Measurements from ENCODE around the gene NFATC2. TPM values are rescaled to one million over a fixed set of nuclear protein-coding genes. Genes with fewer than 3 reads are reported as not detected.
"Not testable (repeated sequence)": the region's sequence is repeated elsewhere in the genome, so short reads cannot be mapped to it uniquely, and the experiment has no call there.

Gene NFATC2
- total RNA-seq, 2 donors from 2014 or later: 29.4 to 41.1 TPM

DNA sequence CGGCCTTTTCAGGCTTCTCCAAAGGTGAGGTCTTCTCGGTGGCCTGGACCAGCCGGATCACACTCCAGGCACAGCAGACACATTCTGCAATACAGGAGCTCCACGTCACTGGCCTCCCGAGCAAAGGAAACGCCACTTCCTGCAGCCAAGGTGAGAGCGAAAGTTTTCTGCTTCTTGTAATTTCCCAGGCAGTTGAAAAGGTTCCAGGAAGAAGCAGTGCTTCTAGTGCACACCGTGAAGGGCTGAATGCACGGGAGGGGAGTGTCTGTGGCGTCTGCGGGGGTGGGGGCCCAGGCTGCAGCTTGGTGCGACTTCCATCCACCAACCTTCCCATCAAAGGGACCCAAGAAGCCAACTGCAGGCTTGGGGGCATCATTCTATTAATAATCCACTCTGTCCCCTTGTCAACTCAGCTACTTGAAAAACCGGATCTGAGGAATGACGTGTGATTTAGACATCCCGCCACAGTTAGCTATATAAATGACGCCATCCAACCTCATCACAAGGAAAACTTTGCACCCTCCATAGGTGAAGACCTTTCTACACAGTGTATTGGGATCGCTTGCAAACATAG is 61.1 kb downstream of the NFATC2 start:
- Mint-ChIP-seq H3K36me3 (ENCODE audit: low read depth) (peaks cover 82% of the 10 kb centered on the region), H3K27me3 (no peaks in the 10 kb centered on the region), H3K4me1 (peaks cover 71% of the 10 kb centered on the region), H3K4me3 (peak overlapping the region; percentile 78), H3K27ac (peak overlapping the region; percentile 95), H3K9me3 (no peaks in the 10 kb centered on the region)
- ATAC-seq (replicated peaks): peak; percentile 26

GRCh38 chr20:51480507-51481270 is 61.8 kb downstream of the NFATC2 start:
- peak overlapping the region; percentile 78 for H3K4me3 Mint-ChIP-seq
- H3K36me3 Mint-ChIP-seq (ENCODE audit: low read depth): peaks cover 82% of the 10 kb centered on the region

DNA sequence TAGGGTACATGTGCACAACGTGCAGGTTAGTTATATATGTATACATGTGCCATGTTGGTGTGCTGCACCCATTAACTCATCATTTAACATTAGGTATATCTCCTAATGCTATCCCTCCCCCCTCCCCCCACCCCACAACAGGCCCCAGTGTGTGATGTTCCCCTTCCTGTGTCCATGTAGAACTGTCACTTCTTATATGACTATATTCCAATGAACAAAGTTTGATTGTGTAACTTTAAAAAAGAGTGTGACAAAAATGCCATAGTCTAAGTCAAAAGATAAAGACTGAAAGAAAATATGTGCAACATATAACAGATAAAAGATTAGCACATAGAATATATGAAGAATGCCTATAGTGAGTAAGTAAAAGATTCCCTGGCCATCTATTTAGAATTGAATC is 66.4 kb downstream of the NFATC2 start:
- not testable (repeated sequence) for H3K9me3 Mint-ChIP-seq; H3K27ac Mint-ChIP-seq; ATAC-seq (replicated peaks); H3K4me3 Mint-ChIP-seq; H3K27me3 Mint-ChIP-seq
- H3K36me3 Mint-ChIP-seq (ENCODE audit: low read depth): peaks cover 87% of the 10 kb centered on the region
- peaks cover 38% of the 10 kb centered on the region for H3K4me1 Mint-ChIP-seq

More at GRCh38 chr20:51480507-51481270, 61.8 kb downstream of the NFATC2 start:
- Mint-ChIP-seq H3K27me3 (no peaks in the 10 kb centered on the region), H3K4me1 (peaks cover 67% of the 10 kb centered on the region), H3K9me3 (no peaks in the 10 kb centered on the region), H3K27ac (peak overlapping the region; percentile 95)
- peak; percentile 89 for ATAC-seq (replicated peaks)

DNA sequence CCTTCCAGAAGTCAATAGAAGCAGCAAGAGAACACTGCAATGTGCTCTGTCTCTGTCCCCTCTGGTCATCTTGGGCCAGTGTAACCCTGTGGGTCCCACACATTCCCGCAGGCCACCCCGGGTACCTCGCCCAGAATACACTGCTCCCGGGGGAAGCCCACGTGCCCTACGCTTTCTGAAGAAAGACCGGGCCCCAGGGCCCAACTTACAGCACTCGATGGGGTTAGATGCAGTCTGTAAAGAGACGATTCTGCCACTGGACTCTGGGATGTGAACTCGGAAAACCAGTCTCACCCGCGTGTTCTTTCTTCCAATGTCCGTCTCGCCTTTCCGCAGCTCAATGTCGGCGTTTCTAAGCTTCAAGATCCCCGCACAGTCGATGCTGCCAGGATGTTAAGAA is 68.7 kb downstream of the NFATC2 start:
- H3K27me3 Mint-ChIP-seq: no peaks in the 10 kb centered on the region
- peaks cover 43% of the 10 kb centered on the region for H3K4me1 Mint-ChIP-seq
- peaks cover 92% of the 10 kb centered on the region for H3K36me3 Mint-ChIP-seq (ENCODE audit: low read depth)
- H3K27ac Mint-ChIP-seq: no peak overlapping the region
- no peak for ATAC-seq (replicated peaks)
- no peak overlapping the region for H3K4me3 Mint-ChIP-seq
- no peaks in the 10 kb centered on the region for H3K9me3 Mint-ChIP-seq

GRCh38 chr20:51473256-51473655 is 69.3 kb downstream of the NFATC2 start:
- H3K9me3 Mint-ChIP-seq: no peaks in the 10 kb centered on the region
- H3K36me3 Mint-ChIP-seq (ENCODE audit: low read depth): peaks cover 92% of the 10 kb centered on the region
- peaks cover 38% of the 10 kb centered on the region for H3K4me1 Mint-ChIP-seq
- H3K27me3 Mint-ChIP-seq: no peaks in the 10 kb centered on the region
- H3K27ac Mint-ChIP-seq: no peak overlapping the region
- no peak overlapping the region for H3K4me3 Mint-ChIP-seq
- no peak for ATAC-seq (replicated peaks)

DNA sequence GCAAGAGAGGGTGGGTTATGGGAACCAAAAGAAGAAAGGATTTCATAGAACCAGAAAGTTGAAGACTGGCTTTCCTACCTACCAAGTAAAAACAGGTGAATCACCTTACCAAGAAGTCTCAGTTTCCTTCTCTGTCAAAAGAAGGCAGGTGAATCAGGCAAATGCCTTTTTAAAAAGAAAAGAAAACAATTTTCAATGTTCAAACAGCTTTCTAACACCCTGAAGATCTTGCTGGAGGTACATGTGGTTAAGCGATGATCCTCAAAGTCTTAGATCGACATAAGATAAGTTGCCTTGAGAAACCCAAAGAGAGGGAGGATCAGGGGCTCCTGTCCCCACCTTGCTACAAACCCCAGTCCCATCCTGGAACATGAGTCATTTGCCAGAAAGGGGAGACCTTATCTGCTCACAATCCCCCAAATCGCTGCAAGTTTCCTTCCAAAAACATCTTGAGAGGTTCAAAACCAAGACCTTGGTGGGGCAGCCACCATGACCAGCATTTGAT is 71.6 kb downstream of the NFATC2 start:
- Mint-ChIP-seq H3K36me3 (ENCODE audit: low read depth) (peaks cover 98% of the 10 kb centered on the region), H3K27me3 (no peaks in the 10 kb centered on the region), H3K4me3 (peak overlapping the region; percentile 54), H3K27ac (peak overlapping the region; percentile 86), H3K9me3 (no peaks in the 10 kb centered on the region), H3K4me1 (peaks cover 27% of the 10 kb centered on the region)
- peak; percentile 88 for ATAC-seq (replicated peaks)

GRCh38 chr20:51470499-51470820 is 72.1 kb downstream of the NFATC2 start:
- H3K9me3 Mint-ChIP-seq: no peaks in the 10 kb centered on the region
- ATAC-seq (replicated peaks): peak; percentile 33
- peak overlapping the region; percentile 86 for H3K27ac Mint-ChIP-seq
- peak overlapping the region; percentile 54 for H3K4me3 Mint-ChIP-seq
- no peaks in the 10 kb centered on the region for H3K27me3 Mint-ChIP-seq
- H3K36me3 Mint-ChIP-seq (ENCODE audit: low read depth): peaks cover 98% of the 10 kb centered on the region
- H3K4me1 Mint-ChIP-seq: peaks cover 31% of the 10 kb centered on the region

DNA sequence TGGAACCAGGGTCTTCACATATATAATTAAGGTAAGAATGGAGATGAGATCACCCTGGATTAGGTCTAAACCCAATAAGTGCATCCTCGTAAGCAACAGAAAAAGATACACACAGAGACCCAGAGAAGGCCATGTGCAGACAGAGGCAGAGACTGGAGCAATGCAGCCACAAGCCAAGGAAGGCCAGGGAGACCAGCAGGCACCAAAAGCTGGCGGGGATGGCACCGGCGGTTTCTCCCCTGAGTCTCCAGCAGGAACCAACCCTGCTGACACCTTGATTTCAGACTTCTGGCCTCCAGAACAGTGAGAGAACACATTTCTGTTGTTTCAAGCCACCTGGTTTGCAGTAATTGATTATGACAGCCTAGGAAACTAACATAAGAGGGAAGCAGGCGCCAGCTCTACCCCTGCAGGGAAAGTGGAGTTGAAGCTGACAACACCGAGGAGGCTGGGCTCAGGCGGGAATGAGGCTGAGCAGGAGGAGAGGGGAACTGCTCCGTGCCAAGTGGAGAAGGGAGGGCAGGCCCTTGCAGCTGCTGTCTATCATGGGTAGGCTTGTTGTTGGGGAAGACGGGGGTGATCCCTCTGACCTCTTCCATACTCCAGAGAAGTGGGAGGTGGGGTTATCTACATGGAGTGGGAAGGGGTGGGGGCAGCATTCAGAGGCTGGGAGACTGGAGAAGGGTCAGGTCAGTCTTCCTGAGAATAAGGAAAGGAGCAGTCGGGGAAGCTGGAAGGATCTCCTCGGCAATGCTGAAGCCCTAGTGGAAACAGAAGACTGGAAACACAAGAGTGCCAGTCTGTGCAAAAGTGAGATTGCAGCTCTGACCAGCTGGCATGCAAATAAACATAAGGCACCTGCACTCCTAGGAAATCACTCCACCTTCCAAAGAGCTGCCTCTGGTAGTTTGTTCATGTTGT is 72.7 kb downstream of the NFATC2 start:
- H3K27ac Mint-ChIP-seq: peak overlapping the region; percentile 86
- peaks cover 33% of the 10 kb centered on the region for H3K4me1 Mint-ChIP-seq
- H3K9me3 Mint-ChIP-seq: no peaks in the 10 kb centered on the region
- peak overlapping the region; percentile 54 for H3K4me3 Mint-ChIP-seq
- H3K27me3 Mint-ChIP-seq: no peaks in the 10 kb centered on the region
- ATAC-seq (replicated peaks): no peak
- H3K36me3 Mint-ChIP-seq (ENCODE audit: low read depth): peaks cover 98% of the 10 kb centered on the region

- ATAC-seq (replicated peaks): no peak
- Mint-ChIP-seq H3K27me3 (no peaks in the 10 kb centered on the region), H3K9me3 (no peaks in the 10 kb centered on the region), H3K4me1 (peaks cover 34% of the 10 kb centered on the region), H3K36me3 (ENCODE audit: low read depth) (peaks cover 98% of the 10 kb centered on the region), H3K27ac (peak overlapping the region; percentile 86), H3K4me3 (no peak overlapping the region)
Observed at GRCh38 chr20:51469046-51469445, 73.5 kb downstream of the NFATC2 start.

DNA sequence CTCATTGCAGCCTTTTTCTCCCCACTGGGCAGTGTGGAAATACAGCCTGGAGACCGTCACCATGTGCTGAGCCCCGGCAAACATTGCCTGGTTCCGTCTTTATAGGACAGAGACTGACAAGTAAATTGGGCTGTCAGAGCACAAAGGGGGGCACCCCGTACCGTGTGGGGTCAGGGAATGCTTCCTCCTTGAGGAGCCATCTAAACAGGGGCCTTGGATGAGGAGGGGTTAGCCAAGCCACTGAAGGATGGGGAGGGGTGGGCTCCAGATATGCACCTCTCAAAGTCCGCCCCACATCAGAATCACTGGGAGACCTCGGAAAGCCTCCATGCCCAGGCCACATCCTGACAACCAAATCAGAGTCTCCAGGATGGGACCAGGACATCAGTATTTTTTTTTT is 73.9 kb downstream of the NFATC2 start:
- ATAC-seq (replicated peaks): no peak
- Mint-ChIP-seq H3K27ac (no peak overlapping the region), H3K4me3 (no peak overlapping the region), H3K27me3 (no peaks in the 10 kb centered on the region), H3K4me1 (peaks cover 38% of the 10 kb centered on the region), H3K36me3 (ENCODE audit: low read depth) (peaks cover 98% of the 10 kb centered on the region), H3K9me3 (no peaks in the 10 kb centered on the region)

DNA sequence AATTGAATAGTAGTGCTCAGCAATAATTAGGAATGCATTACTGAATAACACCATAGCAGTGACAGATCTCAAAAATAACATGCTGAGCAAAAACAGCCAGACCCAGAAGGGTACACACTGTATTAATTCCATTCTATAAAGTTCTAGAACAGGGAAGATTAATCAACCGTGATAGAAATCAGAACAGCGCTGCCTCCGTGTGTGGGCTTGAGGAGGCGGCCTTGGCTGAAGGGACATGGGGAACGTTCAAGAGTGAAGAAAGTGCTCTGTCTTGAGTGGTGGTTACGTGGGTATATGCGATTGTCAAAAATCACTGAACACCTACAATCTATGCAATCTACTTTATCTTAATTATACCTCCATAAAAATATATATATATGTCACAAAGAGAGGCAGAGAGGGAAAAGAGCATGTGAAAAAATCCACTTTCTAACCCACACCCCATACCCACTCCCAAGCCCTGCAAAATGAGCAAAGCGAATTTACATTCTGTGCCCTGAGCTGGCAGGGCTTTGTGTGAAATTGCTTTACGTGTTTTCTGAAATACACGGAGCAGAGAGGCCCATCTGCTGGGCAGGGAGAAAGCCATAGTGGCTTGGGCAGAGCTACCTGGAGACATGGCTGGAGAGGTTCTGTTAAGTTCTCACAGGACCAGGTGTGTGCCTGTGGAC is 74.4 kb downstream of the NFATC2 start:
- no peaks in the 10 kb centered on the region for H3K27me3 Mint-ChIP-seq
- H3K9me3 Mint-ChIP-seq: no peaks in the 10 kb centered on the region
- H3K27ac Mint-ChIP-seq: no peak overlapping the region
- H3K36me3 Mint-ChIP-seq (ENCODE audit: low read depth): peaks cover 98% of the 10 kb centered on the region
- H3K4me1 Mint-ChIP-seq: peaks cover 41% of the 10 kb centered on the region
- H3K4me3 Mint-ChIP-seq: no peak overlapping the region
- ATAC-seq (replicated peaks): no peak

- H3K4me1 Mint-ChIP-seq: peaks cover 17% of the 10 kb centered on the region
- H3K9me3 Mint-ChIP-seq: no peaks in the 10 kb centered on the region
- H3K36me3 Mint-ChIP-seq (ENCODE audit: low read depth): peaks cover 94% of the 10 kb centered on the region
- peak overlapping the region; percentile 48 for H3K4me3 Mint-ChIP-seq
- H3K27ac Mint-ChIP-seq: peak overlapping the region; percentile 86
- no peaks in the 10 kb centered on the region for H3K27me3 Mint-ChIP-seq
- no peak for ATAC-seq (replicated peaks)
Observed at GRCh38 chr20:51463998-51464397, 78.5 kb downstream of the NFATC2 start.

DNA sequence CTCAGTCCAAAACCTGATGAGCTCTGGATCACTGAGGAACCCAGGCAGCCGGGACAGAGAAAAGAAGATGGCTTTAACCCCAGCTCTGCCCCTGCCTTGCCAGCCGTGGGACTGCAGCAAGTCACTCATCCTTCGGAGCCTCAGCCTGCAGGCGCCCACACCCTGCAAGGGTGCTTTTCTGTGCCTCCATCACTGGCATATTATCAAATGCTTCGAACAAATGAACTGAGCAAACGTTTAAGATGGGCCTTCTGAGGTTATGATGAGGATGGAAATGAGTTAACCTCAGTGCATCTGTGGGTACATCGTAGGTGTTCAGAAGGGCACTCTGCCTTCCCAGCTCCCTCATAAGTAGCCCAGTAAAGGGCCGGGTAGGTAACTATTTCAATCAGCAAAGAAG is 79.0 kb downstream of the NFATC2 start:
- Mint-ChIP-seq H3K4me3 (peak overlapping the region; percentile 48), H3K9me3 (no peaks in the 10 kb centered on the region), H3K27me3 (no peaks in the 10 kb centered on the region), H3K27ac (peak overlapping the region; percentile 86), H3K36me3 (ENCODE audit: low read depth) (peaks cover 94% of the 10 kb centered on the region), H3K4me1 (peaks cover 18% of the 10 kb centered on the region)
- peak; percentile 87 for ATAC-seq (replicated peaks)

All from activated T-helper 17 cell treated with anti-CD3 and anti-CD28 coated beads, Interleukin-2, amount 50 U/mL, for 72 hours (primary cell).